ENCODE data around the gene PDF. TPM values are rescaled to one million over a fixed set of nuclear protein-coding genes. Genes with fewer than 3 reads are reported as not detected.
"Not testable (repeated sequence)": the region's sequence is repeated elsewhere in the genome, so short reads cannot be mapped to it uniquely, and the experiment has no call there.

Gene PDF
- total RNA-seq, 1 donor from 2014 or later, result 13.0 TPM

DNA sequence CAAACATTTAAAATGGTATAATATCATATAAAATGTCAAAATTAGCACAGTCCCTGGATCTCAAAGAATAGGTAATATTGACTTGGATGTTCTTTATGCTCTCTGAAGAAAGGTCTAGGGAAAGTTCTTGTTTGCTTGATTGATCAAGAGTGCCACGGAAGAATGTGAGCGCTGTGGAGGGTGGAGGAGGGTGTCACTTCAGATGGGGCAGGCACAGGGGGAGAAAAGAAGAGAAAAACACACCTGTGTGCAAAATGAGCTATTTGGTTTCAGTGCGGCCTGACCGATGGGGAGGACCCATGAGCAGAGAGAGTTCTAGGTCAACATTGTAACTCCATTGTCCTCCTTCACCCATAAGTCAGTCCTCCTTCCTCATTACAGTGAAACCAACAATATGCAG is 28.1 kb downstream of the PDF start:
- no peaks in the 10 kb centered on the region for H3K27me3 Mint-ChIP-seq
- peaks cover 8% of the 10 kb centered on the region for H3K36me3 Mint-ChIP-seq (ENCODE audit: insufficient read depth)
- peaks cover 3% of the 10 kb centered on the region for H3K4me1 Mint-ChIP-seq (ENCODE audit: low read depth)
- no peak for DNase-seq (ENCODE audit: low spot score, unreplicated experiment)
- no peaks in the 10 kb centered on the region for H3K9me3 Mint-ChIP-seq (ENCODE audit: low read depth)
- H3K4me3 Mint-ChIP-seq (ENCODE audit: low read depth), result no peak overlapping the region
- peak overlapping the region; percentile 11 for H3K27ac Mint-ChIP-seq
- TF ChIP-seq, protein P1, sequence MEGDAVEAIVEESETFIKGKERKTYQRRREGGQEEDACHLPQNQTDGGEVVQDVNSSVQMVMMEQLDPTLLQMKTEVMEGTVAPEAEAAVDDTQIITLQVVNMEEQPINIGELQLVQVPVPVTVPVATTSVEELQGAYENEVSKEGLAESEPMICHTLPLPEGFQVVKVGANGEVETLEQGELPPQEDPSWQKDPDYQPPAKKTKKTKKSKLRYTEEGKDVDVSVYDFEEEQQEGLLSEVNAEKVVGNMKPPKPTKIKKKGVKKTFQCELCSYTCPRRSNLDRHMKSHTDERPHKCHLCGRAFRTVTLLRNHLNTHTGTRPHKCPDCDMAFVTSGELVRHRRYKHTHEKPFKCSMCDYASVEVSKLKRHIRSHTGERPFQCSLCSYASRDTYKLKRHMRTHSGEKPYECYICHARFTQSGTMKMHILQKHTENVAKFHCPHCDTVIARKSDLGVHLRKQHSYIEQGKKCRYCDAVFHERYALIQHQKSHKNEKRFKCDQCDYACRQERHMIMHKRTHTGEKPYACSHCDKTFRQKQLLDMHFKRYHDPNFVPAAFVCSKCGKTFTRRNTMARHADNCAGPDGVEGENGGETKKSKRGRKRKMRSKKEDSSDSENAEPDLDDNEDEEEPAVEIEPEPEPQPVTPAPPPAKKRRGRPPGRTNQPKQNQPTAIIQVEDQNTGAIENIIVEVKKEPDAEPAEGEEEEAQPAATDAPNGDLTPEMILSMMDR (IDR thresholded peaks at IDR 0.05; ENCODE audit: unreplicated experiment), result no peak

DNA sequence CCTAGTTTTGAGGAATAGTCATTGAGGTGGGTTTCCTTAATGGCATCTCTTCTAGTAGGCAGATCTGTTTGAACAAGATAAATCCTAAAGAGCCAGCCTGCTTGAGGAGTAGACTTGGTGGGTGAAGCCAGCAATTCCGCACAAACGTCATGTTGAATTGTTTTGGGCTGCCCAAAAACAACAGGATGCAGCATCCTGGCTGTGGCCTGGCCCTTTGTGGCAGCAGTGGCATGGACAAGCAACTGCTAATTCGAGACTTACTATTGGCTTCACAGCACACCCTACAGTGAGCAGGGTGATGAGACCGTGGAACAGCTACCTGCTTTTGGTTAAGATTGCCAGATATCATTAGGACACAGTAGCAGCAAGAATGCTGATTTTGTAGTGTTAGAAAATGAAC is 28.5 kb downstream of the PDF start:
- Mint-ChIP-seq H3K4me1 (ENCODE audit: low read depth) (peaks cover 3% of the 10 kb centered on the region), H3K27ac (no peak overlapping the region), H3K9me3 (ENCODE audit: low read depth) (no peaks in the 10 kb centered on the region), H3K27me3 (no peaks in the 10 kb centered on the region), H3K4me3 (ENCODE audit: low read depth) (no peak overlapping the region), H3K36me3 (ENCODE audit: insufficient read depth) (peaks cover 8% of the 10 kb centered on the region)
- DNase-seq (ENCODE audit: low spot score, unreplicated experiment), result no peak
- TF ChIP-seq, protein P1 (IDR thresholded peaks at IDR 0.05; ENCODE audit: unreplicated experiment), result no peak

DNA sequence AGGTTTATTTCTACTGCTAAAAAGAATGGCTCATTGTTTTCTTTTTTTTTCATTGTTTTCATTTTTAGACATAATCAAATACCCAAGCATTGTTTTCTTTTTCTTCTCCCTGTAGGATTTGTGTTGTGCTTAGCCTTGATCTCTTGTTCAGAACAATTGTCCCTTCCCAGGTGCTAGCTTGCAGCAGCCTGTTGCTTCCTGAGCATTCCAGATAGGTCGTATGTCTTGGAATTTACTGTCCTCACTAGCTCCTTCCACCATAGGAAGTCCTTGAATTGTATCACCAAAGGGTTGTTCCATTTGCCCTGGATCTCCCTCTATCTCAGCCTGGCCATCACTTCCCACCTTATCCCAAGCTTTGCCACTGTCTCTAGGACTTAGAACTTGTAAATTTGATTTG is 29.2 kb downstream of the PDF start:
- no peak overlapping the region for H3K27ac Mint-ChIP-seq
- no peaks in the 10 kb centered on the region for H3K27me3 Mint-ChIP-seq

DNA sequence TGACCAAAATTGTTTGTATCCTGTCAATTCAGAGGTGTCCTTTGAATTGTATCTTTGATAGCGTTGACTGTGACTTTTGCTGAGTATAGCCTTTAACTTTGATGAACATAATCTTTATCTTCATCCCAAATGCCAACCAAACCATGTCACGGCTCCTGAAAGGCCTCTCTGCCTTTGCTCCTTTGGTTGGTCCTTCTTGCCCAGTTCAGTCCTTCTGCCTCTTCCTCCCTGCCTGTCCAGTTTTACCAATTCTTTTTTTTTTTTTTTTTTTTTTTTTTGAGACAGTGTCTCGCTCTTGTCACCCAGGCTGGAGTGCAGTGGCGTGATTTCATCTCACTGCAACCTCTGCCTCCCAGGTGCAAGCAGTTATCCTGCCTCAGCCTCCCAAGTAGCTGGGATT is 32.1 kb downstream of the PDF start:
- Mint-ChIP-seq H3K27me3 (no peaks in the 10 kb centered on the region), H3K4me3 (ENCODE audit: low read depth) (no peak overlapping the region), H3K36me3 (ENCODE audit: insufficient read depth) (peaks cover 13% of the 10 kb centered on the region), H3K27ac (peak overlapping the region; percentile 18), H3K9me3 (ENCODE audit: low read depth) (no peaks in the 10 kb centered on the region), H3K4me1 (ENCODE audit: low read depth) (peaks cover 3% of the 10 kb centered on the region)
- TF ChIP-seq, protein P1 (IDR thresholded peaks at IDR 0.05; ENCODE audit: unreplicated experiment), result no peak
- DNase-seq (ENCODE audit: low spot score, unreplicated experiment), result no peak

More for the DNA sequence above, 29.2 kb downstream of the PDF start:
- H3K4me1 Mint-ChIP-seq (ENCODE audit: low read depth), result peaks cover 3% of the 10 kb centered on the region
- peaks cover 9% of the 10 kb centered on the region for H3K36me3 Mint-ChIP-seq (ENCODE audit: insufficient read depth)
- DNase-seq (ENCODE audit: low spot score, unreplicated experiment), result no peak
- H3K4me3 Mint-ChIP-seq (ENCODE audit: low read depth), result no peak overlapping the region
- TF ChIP-seq, protein P1 (IDR thresholded peaks at IDR 0.05; ENCODE audit: unreplicated experiment), result no peak
- H3K9me3 Mint-ChIP-seq (ENCODE audit: low read depth), result no peaks in the 10 kb centered on the region

DNA sequence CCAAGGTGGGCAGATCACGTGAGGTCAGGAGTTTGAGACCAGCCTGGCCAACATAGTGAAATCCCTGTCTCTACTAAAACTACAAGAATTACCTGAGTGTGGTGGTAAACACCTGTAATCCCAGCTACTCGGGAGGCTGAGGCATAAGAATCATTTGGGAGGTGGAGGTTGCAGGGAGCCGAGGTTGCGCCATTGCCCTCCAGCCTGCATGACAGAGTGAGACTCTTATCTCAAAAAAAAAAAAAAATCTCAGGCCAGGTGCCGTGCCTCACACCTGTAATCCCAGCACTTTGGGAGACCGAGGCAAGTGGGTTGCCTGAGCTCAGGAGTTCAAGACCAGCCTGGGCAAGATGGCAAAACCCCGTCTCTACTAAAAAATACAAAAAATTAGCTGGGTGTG is 33.6 kb downstream of the PDF start:
- peaks cover 11% of the 10 kb centered on the region for H3K36me3 Mint-ChIP-seq (ENCODE audit: insufficient read depth)
- not testable (repeated sequence) for H3K4me1 Mint-ChIP-seq (ENCODE audit: low read depth); H3K9me3 Mint-ChIP-seq (ENCODE audit: low read depth); H3K27me3 Mint-ChIP-seq; H3K27ac Mint-ChIP-seq; H3K4me3 Mint-ChIP-seq (ENCODE audit: low read depth); DNase-seq (ENCODE audit: low spot score, unreplicated experiment)

DNA sequence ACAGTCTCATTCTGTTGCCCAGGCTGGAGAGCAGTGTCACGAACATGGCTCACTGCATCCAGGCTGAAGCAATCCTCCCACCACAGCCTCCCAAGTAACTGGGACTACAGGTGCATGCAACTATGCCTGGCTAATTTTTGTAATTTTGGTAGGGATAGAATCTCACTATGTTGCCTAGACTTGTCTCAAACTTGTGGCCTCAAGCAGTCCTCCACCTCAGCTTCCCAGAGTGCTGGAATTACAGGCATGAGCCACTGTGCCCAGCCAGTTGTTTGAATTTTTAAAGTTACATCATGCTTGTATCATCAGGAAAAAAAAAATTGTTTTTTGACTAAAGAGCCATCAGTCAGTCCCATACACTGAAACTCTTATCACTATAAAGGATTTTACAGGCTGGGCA is 36.3 kb downstream of the PDF start:
- H3K27ac Mint-ChIP-seq, result no peak overlapping the region
- TF ChIP-seq, protein P1 (IDR thresholded peaks at IDR 0.05; ENCODE audit: unreplicated experiment), result no peak
- no peak for DNase-seq (ENCODE audit: low spot score, unreplicated experiment)
- H3K4me1 Mint-ChIP-seq (ENCODE audit: low read depth), result no peaks in the 10 kb centered on the region
- no peaks in the 10 kb centered on the region for H3K9me3 Mint-ChIP-seq (ENCODE audit: low read depth)
- peaks cover 7% of the 10 kb centered on the region for H3K36me3 Mint-ChIP-seq (ENCODE audit: insufficient read depth)
- no peaks in the 10 kb centered on the region for H3K27me3 Mint-ChIP-seq
- H3K4me3 Mint-ChIP-seq (ENCODE audit: low read depth), result no peak overlapping the region
